ENCODE measurements around the gene NPSR1.

DNA sequence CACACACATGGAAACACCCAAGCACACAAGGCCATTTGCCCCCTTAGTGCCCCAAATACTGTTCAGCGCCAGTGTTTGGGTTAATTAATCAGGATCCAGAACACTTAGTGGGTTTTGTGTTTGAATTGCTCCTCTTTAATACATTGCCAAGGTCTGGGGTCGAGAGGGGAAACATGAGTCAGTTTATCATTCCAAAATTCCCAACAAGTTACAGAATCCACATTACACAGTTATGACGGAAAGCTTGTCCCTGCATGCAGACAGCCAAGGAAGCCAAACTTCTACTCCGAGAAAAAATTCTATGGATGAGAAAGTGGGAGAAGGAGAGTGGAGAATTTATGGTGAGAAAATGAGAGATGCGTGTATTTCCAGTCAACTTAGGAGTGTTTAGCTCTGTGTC lies 189.0 kb downstream of the NPSR1 start:
- TF ChIP-seq, protein P1, sequence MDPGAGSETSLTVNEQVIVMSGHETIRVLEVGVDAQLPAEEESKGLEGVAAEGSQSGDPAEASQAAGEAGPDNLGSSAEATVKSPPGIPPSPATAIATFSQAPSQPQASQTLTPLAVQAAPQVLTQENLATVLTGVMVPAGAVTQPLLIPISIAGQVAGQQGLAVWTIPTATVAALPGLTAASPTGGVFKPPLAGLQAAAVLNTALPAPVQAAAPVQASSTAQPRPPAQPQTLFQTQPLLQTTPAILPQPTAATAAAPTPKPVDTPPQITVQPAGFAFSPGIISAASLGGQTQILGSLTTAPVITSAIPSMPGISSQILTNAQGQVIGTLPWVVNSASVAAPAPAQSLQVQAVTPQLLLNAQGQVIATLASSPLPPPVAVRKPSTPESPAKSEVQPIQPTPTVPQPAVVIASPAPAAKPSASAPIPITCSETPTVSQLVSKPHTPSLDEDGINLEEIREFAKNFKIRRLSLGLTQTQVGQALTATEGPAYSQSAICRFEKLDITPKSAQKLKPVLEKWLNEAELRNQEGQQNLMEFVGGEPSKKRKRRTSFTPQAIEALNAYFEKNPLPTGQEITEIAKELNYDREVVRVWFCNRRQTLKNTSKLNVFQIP (CRISPR knock-in tag; IDR thresholded peaks at IDR 0.05; ENCODE audit: borderline replicate concordance, low read depth): no peak
- no peak for TF ChIP-seq ZC3H10 (CRISPR knock-in tag; IDR thresholded peaks at IDR 0.05)
- no peak for TF ChIP-seq OSR1 (CRISPR knock-in tag; IDR thresholded peaks at IDR 0.05)
- TF ChIP-seq RARB (CRISPR knock-in tag; IDR thresholded peaks at IDR 0.05): no peak
- no peak for TF ChIP-seq ARNTL (CRISPR knock-in tag; IDR thresholded peaks at IDR 0.05; ENCODE audit: borderline replicate concordance, low read depth)
- TF ChIP-seq, protein P2, sequence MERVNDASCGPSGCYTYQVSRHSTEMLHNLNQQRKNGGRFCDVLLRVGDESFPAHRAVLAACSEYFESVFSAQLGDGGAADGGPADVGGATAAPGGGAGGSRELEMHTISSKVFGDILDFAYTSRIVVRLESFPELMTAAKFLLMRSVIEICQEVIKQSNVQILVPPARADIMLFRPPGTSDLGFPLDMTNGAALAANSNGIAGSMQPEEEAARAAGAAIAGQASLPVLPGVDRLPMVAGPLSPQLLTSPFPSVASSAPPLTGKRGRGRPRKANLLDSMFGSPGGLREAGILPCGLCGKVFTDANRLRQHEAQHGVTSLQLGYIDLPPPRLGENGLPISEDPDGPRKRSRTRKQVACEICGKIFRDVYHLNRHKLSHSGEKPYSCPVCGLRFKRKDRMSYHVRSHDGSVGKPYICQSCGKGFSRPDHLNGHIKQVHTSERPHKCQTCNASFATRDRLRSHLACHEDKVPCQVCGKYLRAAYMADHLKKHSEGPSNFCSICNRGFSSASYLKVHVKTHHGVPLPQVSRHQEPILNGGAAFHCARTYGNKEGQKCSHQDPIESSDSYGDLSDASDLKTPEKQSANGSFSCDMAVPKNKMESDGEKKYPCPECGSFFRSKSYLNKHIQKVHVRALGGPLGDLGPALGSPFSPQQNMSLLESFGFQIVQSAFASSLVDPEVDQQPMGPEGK (CRISPR knock-in tag; IDR thresholded peaks at IDR 0.05; ENCODE audit: borderline replicate concordance): no peak
- no peak for TF ChIP-seq ZNF8 (CRISPR knock-in tag; IDR thresholded peaks at IDR 0.05)
- no peak for TF ChIP-seq TOX (CRISPR knock-in tag; IDR thresholded peaks at IDR 0.05; ENCODE audit: borderline replicate concordance)
- no peak for TF ChIP-seq GLIS3 (CRISPR knock-in tag; IDR thresholded peaks at IDR 0.05)
- no peak for TF ChIP-seq ESRRG (CRISPR knock-in tag; IDR thresholded peaks at IDR 0.05)

All from SK-N-SH treated with all-trans-retinoic acid at 6 μM for 48 hours (cell line).